OCI-LY3 (cell line): ENCODE measurements around the gene GIPR.

Experiments
- H2AFZ ChIP-seq: fragments of 200-600, 300-600 bp; shearing (Covaris generic); 2 replicates; pipeline ENCODE4 v1.6.0; 2014; ENCODE audit warnings: antibody characterized with exemption, low read depth, low read length
- H3K27ac ChIP-seq: fragments of 200-600, 300-600 bp; sonication (generic); 2 replicates; pipeline ENCODE4 v1.5.1; 2014; ENCODE audit warnings: mild to moderate bottlenecking, low read length, moderate library complexity, mixed read lengths
- H3K27me3 ChIP-seq: fragments of 200-600, 300-600 bp; sonication (generic); 2 replicates; pipeline ENCODE4 v1.6.1; 2014; ENCODE audit warnings: low read depth, low read length, mixed read lengths
- H3K36me3 ChIP-seq: fragments of 200-600, 300-600 bp; sonication (generic); replicated peaks from 2 replicates; pipeline ENCODE3; 2014; ENCODE audit warnings: low read depth, low read length, mixed read lengths
- H3K4me1 ChIP-seq: fragments of 300-600, 200-600 bp; sonication (generic); 2 replicates; pipeline ENCODE4 v1.6.1; 2014; ENCODE audit warnings: low read length, mixed read lengths
- H3K4me2 ChIP-seq: fragments of 200-600, 300-600 bp; sonication (generic); 2 replicates; pipeline ENCODE4 v1.6.1; 2014; ENCODE audit warnings: low read length, mixed read lengths
- H3K4me3 ChIP-seq: fragments of 300-600, 200-600 bp; sonication (generic); 2 replicates; pipeline ENCODE4 v1.5.1; 2014; ENCODE audit warnings: antibody characterized with exemption, mild to moderate bottlenecking, low read length, moderate library complexity
- H3K79me2 ChIP-seq: fragments of 300-600, 200-600 bp; shearing (Covaris generic); 2 replicates; pipeline ENCODE4 v1.6.1; 2014; ENCODE audit warnings: mild to moderate bottlenecking, low read length, mixed read lengths
- H3K9ac ChIP-seq: fragments of 300-600, 200-600 bp; shearing (Covaris generic); 2 replicates; pipeline ENCODE4 v1.6.0; 2014; ENCODE audit warnings: mild to moderate bottlenecking, low read length, moderate library complexity
- H3K9me3 ChIP-seq: fragments of 200-600, 300-600 bp; shearing (Covaris generic); 2 replicates; pipeline ENCODE4 v1.6.1; 2014; ENCODE audit warnings: low read length, mixed read lengths; ENCODE audit not compliant: insufficient read depth
- H4K20me1 ChIP-seq: fragments of 200-600, 300-600 bp; sonication (generic); 2 replicates; pipeline ENCODE4 v1.6.1; 2016; ENCODE audit warnings: low read length, mixed read lengths; ENCODE audit not compliant: insufficient read depth
- EZH2phosphoT487 ChIP-seq: fragments of 200-600 bp; shearing (Covaris generic); IDR thresholded peaks from 2 replicates; pipeline ENCODE4 v1.6.1; 2018; ENCODE audit warnings: antibody characterized with exemption, mixed run types, low read depth
- TF ChIP-seq, protein P1 (sequence below): fragments of 200-600, 300-600 bp; sonication (generic); IDR thresholded peaks from 2 replicates; pipeline ENCODE4 v1.5.1; 2014; ENCODE audit warnings: antibody characterized with exemption, low read length, low read depth

The GIPR gene

GRCh38 chr19:45670670-45671453, 2.8 kb downstream of the GIPR start:
- Histone ChIP-seq H3K79me2 (no peaks in the 10 kb centered on the region), H2AFZ (no peak overlapping the region), H3K4me1 (peaks cover 10% of the 10 kb centered on the region), H4K20me1 (no peaks in the 10 kb centered on the region), H3K4me3 (no peak overlapping the region), H3K9me3 (no peaks in the 10 kb centered on the region), H3K27me3 (no peaks in the 10 kb centered on the region), H3K27ac (no peak overlapping the region), H3K4me2 (no peak overlapping the region), H3K9ac (no peak overlapping the region), H3K36me3 (no peaks in the 10 kb centered on the region)
- TF ChIP-seq EZH2phosphoT487: no peak
- TF ChIP-seq, protein P1, sequence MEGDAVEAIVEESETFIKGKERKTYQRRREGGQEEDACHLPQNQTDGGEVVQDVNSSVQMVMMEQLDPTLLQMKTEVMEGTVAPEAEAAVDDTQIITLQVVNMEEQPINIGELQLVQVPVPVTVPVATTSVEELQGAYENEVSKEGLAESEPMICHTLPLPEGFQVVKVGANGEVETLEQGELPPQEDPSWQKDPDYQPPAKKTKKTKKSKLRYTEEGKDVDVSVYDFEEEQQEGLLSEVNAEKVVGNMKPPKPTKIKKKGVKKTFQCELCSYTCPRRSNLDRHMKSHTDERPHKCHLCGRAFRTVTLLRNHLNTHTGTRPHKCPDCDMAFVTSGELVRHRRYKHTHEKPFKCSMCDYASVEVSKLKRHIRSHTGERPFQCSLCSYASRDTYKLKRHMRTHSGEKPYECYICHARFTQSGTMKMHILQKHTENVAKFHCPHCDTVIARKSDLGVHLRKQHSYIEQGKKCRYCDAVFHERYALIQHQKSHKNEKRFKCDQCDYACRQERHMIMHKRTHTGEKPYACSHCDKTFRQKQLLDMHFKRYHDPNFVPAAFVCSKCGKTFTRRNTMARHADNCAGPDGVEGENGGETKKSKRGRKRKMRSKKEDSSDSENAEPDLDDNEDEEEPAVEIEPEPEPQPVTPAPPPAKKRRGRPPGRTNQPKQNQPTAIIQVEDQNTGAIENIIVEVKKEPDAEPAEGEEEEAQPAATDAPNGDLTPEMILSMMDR: no peak

DNA sequence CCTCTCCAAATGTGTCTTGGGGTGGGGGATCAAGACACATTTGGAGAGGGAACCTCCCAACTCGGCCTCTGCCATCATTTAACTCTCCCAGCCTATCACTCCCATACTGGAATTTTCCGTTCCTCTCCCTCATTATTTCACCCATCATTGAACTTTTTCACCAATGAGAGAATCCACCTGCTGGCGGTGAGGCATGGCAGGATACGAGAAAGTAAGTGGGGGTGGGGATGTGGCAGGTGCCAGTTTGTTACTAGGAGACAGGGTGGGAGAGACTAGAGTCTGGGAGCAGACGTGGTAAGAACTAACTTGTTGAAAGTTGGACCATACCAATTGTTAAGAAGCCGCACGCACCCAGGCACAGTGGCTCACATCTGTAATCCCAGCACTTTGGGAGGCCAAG, 6.9 kb downstream of the GIPR start:
- Histone ChIP-seq H2AFZ (no peak overlapping the region), H3K27me3 (no peaks in the 10 kb centered on the region), H3K4me1 (no peaks in the 10 kb centered on the region), H3K4me3 (no peak overlapping the region), H3K4me2 (no peak overlapping the region), H4K20me1 (no peaks in the 10 kb centered on the region), H3K36me3 (no peaks in the 10 kb centered on the region), H3K9me3 (no peaks in the 10 kb centered on the region), H3K79me2 (no peaks in the 10 kb centered on the region), H3K27ac (no peak overlapping the region), H3K9ac (no peak overlapping the region)
- no peak for TF ChIP-seq EZH2phosphoT487
- TF ChIP-seq, protein P1: no peak

DNA sequence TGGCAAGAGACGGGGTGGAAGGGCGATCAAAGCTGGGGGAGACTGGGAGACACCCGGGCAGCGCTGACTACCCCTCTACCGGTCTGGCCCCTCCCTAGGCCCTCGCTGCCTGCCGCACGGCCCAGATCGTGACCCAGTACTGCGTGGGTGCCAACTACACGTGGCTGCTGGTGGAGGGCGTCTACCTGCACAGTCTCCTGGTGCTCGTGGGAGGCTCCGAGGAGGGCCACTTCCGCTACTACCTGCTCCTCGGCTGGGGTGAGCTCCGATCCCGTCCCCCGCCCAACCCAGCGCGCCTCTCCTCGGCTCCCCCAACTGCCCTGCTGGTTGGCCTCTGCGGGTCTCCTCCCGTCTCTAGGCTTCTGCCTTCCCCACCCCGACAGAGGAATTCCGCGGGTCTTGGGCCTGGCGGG, 8.8 kb downstream of the GIPR start:
- H3K4me1 ChIP-seq: peaks cover 2% of the 10 kb centered on the region
- TF ChIP-seq EZH2phosphoT487: no peak
- TF ChIP-seq, protein P1: no peak
- H3K79me2 ChIP-seq: no peaks in the 10 kb centered on the region
- H3K27ac ChIP-seq: no peak overlapping the region
- H2AFZ ChIP-seq: no peak overlapping the region
- H3K9me3 ChIP-seq: no peaks in the 10 kb centered on the region
- H4K20me1 ChIP-seq: no peaks in the 10 kb centered on the region
- no peaks in the 10 kb centered on the region for H3K36me3 ChIP-seq
- no peaks in the 10 kb centered on the region for H3K27me3 ChIP-seq
- no peak overlapping the region for H3K9ac ChIP-seq
- no peak overlapping the region for H3K4me3 ChIP-seq
- H3K4me2 ChIP-seq: no peak overlapping the region

DNA sequence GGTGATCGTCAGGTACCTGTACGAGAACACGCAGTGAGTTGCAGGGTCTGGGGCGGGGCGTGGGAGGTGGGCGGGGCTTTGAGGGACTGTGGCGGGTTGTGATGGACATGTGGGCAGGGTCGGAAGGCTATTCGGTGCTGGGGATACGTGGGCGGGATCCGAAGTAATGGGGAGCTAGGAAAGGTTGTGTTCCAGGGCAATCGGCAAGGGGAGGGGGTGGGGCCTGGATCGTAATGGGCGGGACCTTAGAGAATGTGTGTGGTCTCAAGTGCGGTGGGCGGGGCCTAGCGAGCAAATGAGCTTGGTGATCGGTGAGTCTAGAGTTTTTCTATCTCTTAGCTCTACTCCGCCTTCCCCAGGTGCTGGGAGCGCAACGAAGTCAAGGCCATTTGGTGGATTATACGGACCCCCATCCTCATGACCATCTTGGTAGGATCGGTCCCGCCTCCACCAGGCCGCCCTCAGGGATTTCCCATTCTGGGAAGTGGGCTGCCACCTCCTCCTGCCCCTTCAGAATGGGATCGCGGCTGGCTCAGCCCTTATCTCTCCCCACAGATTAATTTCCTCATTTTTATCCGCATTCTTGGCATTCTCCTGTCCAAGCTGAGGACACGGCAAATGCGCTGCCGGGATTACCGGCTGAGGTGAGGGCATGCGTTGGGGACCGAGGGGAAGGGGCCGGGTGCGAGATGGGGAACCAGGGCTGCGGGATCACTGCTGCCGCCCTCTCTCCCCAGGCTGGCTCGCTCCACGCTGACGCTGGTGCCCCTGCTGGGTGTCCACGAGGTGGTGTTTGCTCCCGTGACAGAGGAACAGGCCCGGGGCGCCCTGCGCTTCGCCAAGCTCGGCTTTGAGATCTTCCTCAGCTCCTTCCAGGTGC, 9.6 kb downstream of the GIPR start:
- Histone ChIP-seq H3K9ac (no peak overlapping the region), H3K27ac (no peak overlapping the region), H3K36me3 (no peaks in the 10 kb centered on the region), H3K27me3 (no peaks in the 10 kb centered on the region), H3K4me2 (no peak overlapping the region), H2AFZ (no peak overlapping the region), H3K4me3 (no peak overlapping the region), H3K79me2 (no peaks in the 10 kb centered on the region), H4K20me1 (no peaks in the 10 kb centered on the region), H3K9me3 (no peaks in the 10 kb centered on the region), H3K4me1 (peaks cover 5% of the 10 kb centered on the region)
- TF ChIP-seq, protein P1: no peak
- TF ChIP-seq EZH2phosphoT487: no peak
